ENCODE results near the gene CTNND2.
"Not testable (repeated sequence)": the region's sequence is repeated elsewhere in the genome, so short reads cannot be mapped to it uniquely, and the experiment has no call there.

CTNND2 gene

GRCh38 chr5:11656916-11657315, 247.3 kb downstream of the CTNND2 start:
- no peak for DNase-seq

- DNase-seq: no peak
These were observed 248.6 kb downstream of the CTNND2 start for GRCh38 chr5:11655681-11656080.

GRCh38 chr5:11650936-11651335, 253.3 kb downstream of the CTNND2 start:
- no peak for DNase-seq

GRCh38 chr5:11646141-11646540, 258.1 kb downstream of the CTNND2 start:
- DNase-seq: no peak

- no peak for DNase-seq
These were observed 261.8 kb downstream of the CTNND2 start for GRCh38 chr5:11642438-11642837.

GRCh38 chr5:11640158-11640873, 263.9 kb downstream of the CTNND2 start:
- DNase-seq: no peak

- no peak for DNase-seq
These were observed 281.5 kb downstream of the CTNND2 start for GRCh38 chr5:11622785-11623184.

GRCh38 chr5:11620172-11620571, 284.1 kb downstream of the CTNND2 start:
- DNase-seq: no peak

GRCh38 chr5:11619339-11620024, 284.8 kb downstream of the CTNND2 start:
- no peak for DNase-seq

GRCh38 chr5:11617080-11617479, 287.2 kb downstream of the CTNND2 start:
- no peak for DNase-seq

- not testable (repeated sequence) for DNase-seq
These were observed 287.6 kb downstream of the CTNND2 start for GRCh38 chr5:11616624-11617023.

- DNase-seq: no peak
These were observed 293.2 kb downstream of the CTNND2 start for GRCh38 chr5:11611011-11611410.

- no peak for DNase-seq
These were observed 294.5 kb downstream of the CTNND2 start for GRCh38 chr5:11609570-11610303.

- DNase-seq: no peak
These were observed 295.7 kb downstream of the CTNND2 start for GRCh38 chr5:11608530-11608929.

GRCh38 chr5:11607944-11608483, 296.2 kb downstream of the CTNND2 start:
- DNase-seq: no peak

GRCh38 chr5:11602298-11602697, 301.9 kb downstream of the CTNND2 start:
- DNase-seq: no peak

- DNase-seq: no peak
These were observed 304.7 kb downstream of the CTNND2 start for GRCh38 chr5:11599499-11599898.

- no peak for DNase-seq
These were observed 307.6 kb downstream of the CTNND2 start for GRCh38 chr5:11596657-11597071.

GRCh38 chr5:11596185-11596584, 308.1 kb downstream of the CTNND2 start:
- no peak for DNase-seq

GRCh38 chr5:11595045-11595444, 309.2 kb downstream of the CTNND2 start:
- DNase-seq: no peak

GRCh38 chr5:11594021-11594420, 310.2 kb downstream of the CTNND2 start:
- DNase-seq: no peak

GRCh38 chr5:11590475-11590874, 313.8 kb downstream of the CTNND2 start:
- no peak for DNase-seq

- DNase-seq: no peak
These were observed 315.4 kb downstream of the CTNND2 start for GRCh38 chr5:11588803-11589202.

- DNase-seq: no peak
These were observed 320.2 kb downstream of the CTNND2 start for GRCh38 chr5:11584017-11584416.
